ENCODE measurements around the gene KIAA1549. TPM values are rescaled to one million over a fixed set of nuclear protein-coding genes. Genes with fewer than 3 reads are reported as not detected.

KIAA1549 gene
- total RNA-seq, 1 donor from 2014 or later, result 10.8 TPM

DNA sequence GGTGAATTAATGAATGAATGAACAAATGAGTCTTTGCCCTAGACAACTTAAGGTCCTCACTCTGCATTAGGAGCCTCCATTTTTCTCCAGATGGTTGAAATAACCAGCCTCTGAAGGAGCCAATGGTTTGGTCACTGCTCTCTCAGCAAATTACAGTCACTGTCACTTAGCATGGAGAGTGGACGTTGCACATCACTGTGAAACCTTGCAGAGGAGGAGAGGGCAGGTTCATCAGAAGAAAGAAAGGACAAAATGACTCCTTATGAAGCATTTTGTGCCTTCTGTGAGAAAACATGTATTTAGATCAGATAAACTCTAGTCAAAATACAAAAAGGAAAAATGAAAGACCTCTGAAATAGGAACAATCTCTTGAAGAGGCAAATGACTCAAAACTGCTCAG lies 176.6 kb downstream of the KIAA1549 start:
- Mint-ChIP-seq H3K36me3 (ENCODE audit: low read depth, unreplicated experiment) (no peaks in the 10 kb centered on the region), H3K4me3 (ENCODE audit: unreplicated experiment) (no peak overlapping the region), H3K27me3 (ENCODE audit: unreplicated experiment) (peaks cover 5% of the 10 kb centered on the region), H3K4me1 (ENCODE audit: unreplicated experiment) (no peaks in the 10 kb centered on the region), H3K27ac (ENCODE audit: unreplicated experiment) (no peak overlapping the region), H3K9me3 (ENCODE audit: unreplicated experiment) (no peaks in the 10 kb centered on the region)
- TF ChIP-seq, protein P1, sequence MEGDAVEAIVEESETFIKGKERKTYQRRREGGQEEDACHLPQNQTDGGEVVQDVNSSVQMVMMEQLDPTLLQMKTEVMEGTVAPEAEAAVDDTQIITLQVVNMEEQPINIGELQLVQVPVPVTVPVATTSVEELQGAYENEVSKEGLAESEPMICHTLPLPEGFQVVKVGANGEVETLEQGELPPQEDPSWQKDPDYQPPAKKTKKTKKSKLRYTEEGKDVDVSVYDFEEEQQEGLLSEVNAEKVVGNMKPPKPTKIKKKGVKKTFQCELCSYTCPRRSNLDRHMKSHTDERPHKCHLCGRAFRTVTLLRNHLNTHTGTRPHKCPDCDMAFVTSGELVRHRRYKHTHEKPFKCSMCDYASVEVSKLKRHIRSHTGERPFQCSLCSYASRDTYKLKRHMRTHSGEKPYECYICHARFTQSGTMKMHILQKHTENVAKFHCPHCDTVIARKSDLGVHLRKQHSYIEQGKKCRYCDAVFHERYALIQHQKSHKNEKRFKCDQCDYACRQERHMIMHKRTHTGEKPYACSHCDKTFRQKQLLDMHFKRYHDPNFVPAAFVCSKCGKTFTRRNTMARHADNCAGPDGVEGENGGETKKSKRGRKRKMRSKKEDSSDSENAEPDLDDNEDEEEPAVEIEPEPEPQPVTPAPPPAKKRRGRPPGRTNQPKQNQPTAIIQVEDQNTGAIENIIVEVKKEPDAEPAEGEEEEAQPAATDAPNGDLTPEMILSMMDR (IDR thresholded peaks at IDR 0.05; ENCODE audit: unreplicated experiment), result no peak
- no peak for DNase-seq (ENCODE audit: low spot score)

DNA sequence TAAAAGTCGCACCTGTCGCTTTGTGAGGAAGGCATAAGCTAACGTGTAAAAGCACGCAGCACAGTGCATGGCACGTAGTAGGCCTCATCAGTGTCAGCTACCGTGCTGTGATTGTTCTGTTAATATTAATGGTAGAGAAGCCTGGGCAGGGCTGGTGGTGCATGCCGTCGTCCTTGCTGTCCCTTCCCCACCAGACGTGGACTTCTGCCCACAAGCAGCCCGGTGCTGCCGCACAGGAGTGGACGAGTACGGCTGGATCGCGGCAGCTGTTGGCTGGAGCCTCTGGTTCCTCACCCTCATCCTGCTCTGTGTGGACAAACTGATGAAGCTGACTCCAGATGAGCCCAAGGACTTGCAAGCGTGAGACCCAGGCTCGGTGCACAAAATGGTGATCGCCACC lies 178.5 kb downstream of the KIAA1549 start:
- H3K4me3 Mint-ChIP-seq (ENCODE audit: unreplicated experiment), result no peak overlapping the region
- no peaks in the 10 kb centered on the region for H3K9me3 Mint-ChIP-seq (ENCODE audit: unreplicated experiment)
- no peaks in the 10 kb centered on the region for H3K4me1 Mint-ChIP-seq (ENCODE audit: unreplicated experiment)
- H3K36me3 Mint-ChIP-seq (ENCODE audit: low read depth, unreplicated experiment), result no peaks in the 10 kb centered on the region
- TF ChIP-seq, protein P1 (IDR thresholded peaks at IDR 0.05; ENCODE audit: unreplicated experiment), result no peak
- H3K27ac Mint-ChIP-seq (ENCODE audit: unreplicated experiment), result no peak overlapping the region
- no peak for DNase-seq (ENCODE audit: low spot score)
- peaks cover 2% of the 10 kb centered on the region for H3K27me3 Mint-ChIP-seq (ENCODE audit: unreplicated experiment)

- DNase-seq (ENCODE audit: low spot score), result no peak
- TF ChIP-seq, protein P1 (IDR thresholded peaks at IDR 0.05; ENCODE audit: unreplicated experiment), result no peak
- Mint-ChIP-seq H3K4me1 (ENCODE audit: unreplicated experiment) (no peaks in the 10 kb centered on the region), H3K4me3 (ENCODE audit: unreplicated experiment) (no peak overlapping the region), H3K27me3 (ENCODE audit: unreplicated experiment) (peaks cover 2% of the 10 kb centered on the region), H3K36me3 (ENCODE audit: low read depth, unreplicated experiment) (no peaks in the 10 kb centered on the region), H3K27ac (ENCODE audit: unreplicated experiment) (no peak overlapping the region), H3K9me3 (ENCODE audit: unreplicated experiment) (no peaks in the 10 kb centered on the region)
Measured at GRCh38 chr7:138801256-138801655, 179.9 kb downstream of the KIAA1549 start.

DNA sequence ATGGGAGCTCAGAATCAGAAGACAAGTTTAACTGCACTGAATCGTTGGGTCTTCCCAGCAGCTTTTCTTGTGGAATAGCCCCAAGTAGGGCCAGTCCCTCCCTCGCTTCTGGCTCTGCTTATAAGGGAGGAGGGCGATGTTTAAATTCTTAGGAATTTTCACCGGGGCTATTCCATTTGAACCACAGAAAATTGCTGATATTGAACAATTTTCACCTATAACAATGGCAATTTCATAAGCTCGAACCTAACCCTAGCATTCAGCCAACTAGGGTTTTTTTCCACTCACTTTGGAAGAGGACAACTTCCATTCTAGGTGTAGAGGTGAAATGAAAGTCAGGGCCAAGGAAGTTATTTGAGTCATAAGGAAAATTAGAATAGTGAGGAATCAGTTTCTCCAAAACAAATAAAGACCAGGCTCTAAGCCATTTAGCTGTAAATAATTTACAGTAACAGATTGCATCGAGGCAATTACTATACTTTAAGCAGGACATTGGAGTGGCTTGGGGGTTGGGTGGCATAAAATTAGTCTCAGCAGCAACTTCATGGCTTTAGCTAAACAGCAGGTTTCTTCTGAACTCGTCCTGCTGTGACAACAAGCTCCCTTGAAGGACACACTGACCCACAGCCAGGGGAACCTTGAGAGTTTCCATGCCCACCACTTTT lies 181.7 kb downstream of the KIAA1549 start:
- no peak overlapping the region for H3K4me3 Mint-ChIP-seq (ENCODE audit: unreplicated experiment)
- H3K36me3 Mint-ChIP-seq (ENCODE audit: low read depth, unreplicated experiment), result no peaks in the 10 kb centered on the region
- no peaks in the 10 kb centered on the region for H3K4me1 Mint-ChIP-seq (ENCODE audit: unreplicated experiment)
- peaks cover 2% of the 10 kb centered on the region for H3K27me3 Mint-ChIP-seq (ENCODE audit: unreplicated experiment)
- TF ChIP-seq, protein P1 (IDR thresholded peaks at IDR 0.05; ENCODE audit: unreplicated experiment), result no peak
- H3K9me3 Mint-ChIP-seq (ENCODE audit: unreplicated experiment), result no peaks in the 10 kb centered on the region
- no peak overlapping the region for H3K27ac Mint-ChIP-seq (ENCODE audit: unreplicated experiment)
- DNase-seq (ENCODE audit: low spot score), result no peak

GRCh38 chr7:138798836-138799235 lies 182.4 kb downstream of the KIAA1549 start:
- Mint-ChIP-seq H3K36me3 (ENCODE audit: low read depth, unreplicated experiment) (no peaks in the 10 kb centered on the region), H3K4me3 (ENCODE audit: unreplicated experiment) (no peak overlapping the region), H3K9me3 (ENCODE audit: unreplicated experiment) (no peaks in the 10 kb centered on the region), H3K27ac (ENCODE audit: unreplicated experiment) (no peak overlapping the region), H3K4me1 (ENCODE audit: unreplicated experiment) (no peaks in the 10 kb centered on the region), H3K27me3 (ENCODE audit: unreplicated experiment) (peaks cover 2% of the 10 kb centered on the region)
- DNase-seq (ENCODE audit: low spot score), result no peak
- TF ChIP-seq, protein P1 (IDR thresholded peaks at IDR 0.05; ENCODE audit: unreplicated experiment), result no peak

All from endothelial cell (in vitro differentiated cells).